Trophoblast cell (in vitro differentiated cells and primary cell): ENCODE measurements around the gene DPP6.

Experiments used
- DNase-seq, 2 donors: peaks; one replicate each; pipeline ENCODE4 v3.0.0-alpha.2; 2016
- H2AFZ ChIP-seq: 2 replicates; pipeline ENCODE4 v1.6.1; 2013; ENCODE audit warnings: low read length, moderate library complexity, mild to moderate bottlenecking; ENCODE audit not compliant: insufficient read depth, poor library complexity
- H2AK5ac ChIP-seq: 2 replicates; pipeline ENCODE4 v1.6.1; 2013; ENCODE audit warnings: mild to moderate bottlenecking, low read length
- H2BK120ac ChIP-seq: 2 replicates; pipeline ENCODE4 v1.6.1; 2013; ENCODE audit warnings: low read length, mild to moderate bottlenecking, moderate library complexity; ENCODE audit not compliant: insufficient read depth, poor library complexity
- H2BK12ac ChIP-seq: 2 replicates; pipeline ENCODE4 v1.6.1; 2013; ENCODE audit warnings: mild to moderate bottlenecking, low read length, moderate library complexity
- H2BK5ac ChIP-seq: 2 replicates; pipeline ENCODE4 v1.6.1; 2013; ENCODE audit warnings: low read length, low read depth, moderate library complexity, mild to moderate bottlenecking; ENCODE audit not compliant: poor library complexity
- H3K14ac ChIP-seq: 2 replicates; pipeline ENCODE4 v1.6.1; 2013; ENCODE audit warnings: mild to moderate bottlenecking, low read length
- H3K18ac ChIP-seq: 2 replicates; pipeline ENCODE4 v1.6.1; 2013; ENCODE audit warnings: mild to moderate bottlenecking, low read length
- H3K23ac ChIP-seq: 2 replicates; pipeline ENCODE4 v1.6.1; 2013; ENCODE audit warnings: low read length
- H3K27ac ChIP-seq: 2 replicates; pipeline ENCODE4 v1.5.1; 2013; ENCODE audit warnings: low read depth, mild to moderate bottlenecking, inconsistent platforms, low read length, moderate library complexity
- H3K27me3 ChIP-seq: 2 replicates; pipeline ENCODE4 v1.6.1; 2013; ENCODE audit warnings: inconsistent platforms, mild to moderate bottlenecking, low read length, moderate library complexity; ENCODE audit not compliant: insufficient read depth
- H3K36me3 ChIP-seq, 2 experiments: 1 replicate in 1 of 2; 2 replicates in 1 of 2; pipeline ENCODE4 v1.6.1; 2013; ENCODE audit warnings: low read length in 2 of 2, mild to moderate bottlenecking in 2 of 2, moderate library complexity in 1 of 2; ENCODE audit not compliant: insufficient read depth in 2 of 2, control insufficient read depth in 1 of 2
- H3K4ac ChIP-seq: 2 replicates; pipeline ENCODE4 v1.6.1; 2013; ENCODE audit warnings: low read depth, mild to moderate bottlenecking, low read length, moderate library complexity
- H3K4me1 ChIP-seq, 2 experiments: 1 replicate in 1 of 2; 2 replicates in 1 of 2; pipeline ENCODE4 v1.6.1; 2013; ENCODE audit warnings: low read length in 2 of 2, mild to moderate bottlenecking in 2 of 2, moderate library complexity in 1 of 2; ENCODE audit not compliant: insufficient read depth in 2 of 2, control insufficient read depth in 1 of 2
- H3K4me2 ChIP-seq: 2 replicates; pipeline ENCODE4 v1.6.1; 2013; ENCODE audit warnings: inconsistent platforms, mild to moderate bottlenecking, low read length, moderate library complexity
- H3K4me3 ChIP-seq: 2 replicates; pipeline ENCODE4 v1.5.1; 2013; ENCODE audit warnings: mild to moderate bottlenecking, low read depth, low read length, inconsistent platforms
- H3K79me1 ChIP-seq: one replicate; pipeline ENCODE4 v1.6.1; 2013; ENCODE audit warnings: low read length
- H3K79me2 ChIP-seq: 2 replicates; pipeline ENCODE4 v1.6.1; 2013; ENCODE audit warnings: low read length, mild to moderate bottlenecking; ENCODE audit not compliant: control insufficient read depth, insufficient read depth, poor library complexity
- H3K9ac ChIP-seq: 2 replicates; pipeline ENCODE4 v1.6.1; 2013; ENCODE audit warnings: mild to moderate bottlenecking, low read length
- H3K9me3 ChIP-seq: 2 replicates; pipeline ENCODE4 v1.6.1; 2013; ENCODE audit warnings: low read depth, mild to moderate bottlenecking, control low read depth, inconsistent platforms, low read length; ENCODE audit not compliant: insufficient read depth
- H4K12ac ChIP-seq: 2 replicates; pipeline ENCODE4 v1.6.1; 2013; ENCODE audit warnings: low read depth, mild to moderate bottlenecking, low read length, moderate library complexity
- H4K8ac ChIP-seq: 2 replicates; pipeline ENCODE4 v1.6.1; 2013; ENCODE audit warnings: low read depth, mild to moderate bottlenecking, low read length, moderate library complexity
- H4K91ac ChIP-seq: one replicate; pipeline ENCODE4 v1.6.1; 2013; ENCODE audit warnings: low read depth, mild to moderate bottlenecking, low read length, moderate library complexity
- WGBS: extraction: QIAGEN DNeasy Blood & Tissue Kit; methylation state at CpG from one replicate; pipeline ENCODE4 v1.1.7; 2013; ENCODE audit warnings: missing lambda C conversion rate; ENCODE audit not compliant: insufficient read length, insufficient coverage; ENCODE audit errors: extremely low coverage; 5-methylcytosine and 5-hydroxymethylcytosine counted together

The DPP6 gene

DNA sequence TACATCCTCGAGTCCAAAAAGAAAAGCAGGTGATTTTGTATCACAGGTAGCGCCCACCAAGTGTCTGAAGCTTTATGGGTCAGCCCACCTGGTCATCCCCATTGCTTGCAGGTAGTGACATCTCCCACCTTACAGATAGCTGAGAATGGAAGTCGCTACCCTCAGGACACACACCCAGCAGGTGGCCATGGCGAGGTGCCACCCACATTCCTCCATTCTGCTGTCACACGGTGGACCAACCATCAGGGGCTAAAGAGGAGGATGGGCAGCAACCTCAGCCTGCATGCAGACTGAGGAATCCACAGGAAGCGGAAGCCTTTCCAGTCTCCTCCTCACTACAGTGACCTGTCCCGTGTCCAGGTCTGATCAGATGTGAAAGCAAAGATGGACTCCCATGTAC, 787.9 kb downstream of the DPP6 start:
- Histone ChIP-seq H3K14ac (no peak overlapping the region), H3K36me3 (no peaks in the 10 kb centered on the region), H3K79me2 (no peaks in the 10 kb centered on the region), H3K4me1 (no peaks in the 10 kb centered on the region), H3K4me3 (no peak overlapping the region), H2BK120ac (no peak overlapping the region), H3K18ac (no peak overlapping the region), H2AFZ (no peak overlapping the region), H2BK5ac (no peak overlapping the region), H4K8ac (no peak overlapping the region), H4K91ac (no peak overlapping the region), H3K9ac (no peak overlapping the region), H3K9me3 (peaks cover 5% of the 10 kb centered on the region), H2BK12ac (no peak overlapping the region), H2AK5ac (no peak overlapping the region), H4K12ac (no peak overlapping the region), H3K4ac (no peak overlapping the region), H3K4me2 (no peak overlapping the region), H3K27me3 (no peaks in the 10 kb centered on the region), H3K79me1 (no peaks in the 10 kb centered on the region), H3K23ac (no peak overlapping the region), H3K27ac (no peak overlapping the region)
- WGBS: no CpG with 5 or more reads among the region's 7 CpGs
- no peak for DNase-seq

- Histone ChIP-seq H3K18ac (no peak overlapping the region), H3K4me2 (no peak overlapping the region), H2AFZ (no peak overlapping the region), H3K9ac (no peak overlapping the region), H2BK12ac (no peak overlapping the region), H4K12ac (no peak overlapping the region), H4K8ac (no peak overlapping the region), H3K79me1 (no peaks in the 10 kb centered on the region), H4K91ac (no peak overlapping the region), H3K4me1 (no peaks in the 10 kb centered on the region), H3K79me2 (no peaks in the 10 kb centered on the region), H3K36me3 (no peaks in the 10 kb centered on the region), H3K4ac (no peak overlapping the region), H3K9me3 (peaks cover 5% of the 10 kb centered on the region), H3K27ac (no peak overlapping the region), H3K27me3 (no peaks in the 10 kb centered on the region), H3K14ac (no peak overlapping the region), H3K4me3 (no peak overlapping the region), H2BK120ac (no peak overlapping the region), H3K23ac (no peak overlapping the region), H2AK5ac (no peak overlapping the region), H2BK5ac (no peak overlapping the region)
- DNase-seq: peak in 1 of 2 donors; percentile 24
- no CpG with 5 or more reads among the region's 18 CpGs for WGBS
These were observed 789.6 kb downstream of the DPP6 start for GRCh38 chr7:154841731-154842331.

DNA sequence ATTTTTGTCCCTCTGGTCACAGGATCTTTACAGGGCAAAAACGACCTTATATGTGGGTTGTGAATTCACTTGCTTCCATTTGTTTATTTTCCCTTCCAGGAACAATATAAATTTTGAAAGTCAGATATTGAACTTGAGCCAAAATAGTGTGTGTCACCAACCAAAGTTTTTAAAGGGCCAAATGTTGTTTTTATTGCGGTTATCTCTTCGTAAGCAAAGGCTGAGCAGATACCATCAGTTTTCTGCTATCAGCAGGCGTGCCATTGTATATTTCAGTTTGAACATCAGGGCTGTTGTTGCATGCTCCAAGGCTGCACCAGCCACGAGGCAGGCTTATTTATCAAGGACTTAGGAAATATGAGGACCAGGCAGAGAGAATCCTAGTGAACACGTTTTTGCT, 790.4 kb downstream of the DPP6 start:
- WGBS: no CpG with 5 or more reads among the region's 6 CpGs
- Histone ChIP-seq H3K36me3 (no peaks in the 10 kb centered on the region), H3K4me1 (no peaks in the 10 kb centered on the region), H2BK12ac (no peak overlapping the region), H3K4me3 (no peak overlapping the region), H3K4me2 (no peak overlapping the region), H3K27ac (no peak overlapping the region), H4K8ac (no peak overlapping the region), H3K23ac (no peak overlapping the region), H3K9me3 (no peaks in the 10 kb centered on the region), H2AFZ (no peak overlapping the region), H2BK5ac (no peak overlapping the region), H3K9ac (no peak overlapping the region), H3K14ac (no peak overlapping the region), H4K12ac (no peak overlapping the region), H4K91ac (no peak overlapping the region), H2BK120ac (no peak overlapping the region), H3K79me1 (no peaks in the 10 kb centered on the region), H2AK5ac (no peak overlapping the region), H3K79me2 (no peaks in the 10 kb centered on the region), H3K4ac (no peak overlapping the region), H3K27me3 (no peaks in the 10 kb centered on the region), H3K18ac (no peak overlapping the region)
- peak; percentile 64 to 83 for DNase-seq

DNA sequence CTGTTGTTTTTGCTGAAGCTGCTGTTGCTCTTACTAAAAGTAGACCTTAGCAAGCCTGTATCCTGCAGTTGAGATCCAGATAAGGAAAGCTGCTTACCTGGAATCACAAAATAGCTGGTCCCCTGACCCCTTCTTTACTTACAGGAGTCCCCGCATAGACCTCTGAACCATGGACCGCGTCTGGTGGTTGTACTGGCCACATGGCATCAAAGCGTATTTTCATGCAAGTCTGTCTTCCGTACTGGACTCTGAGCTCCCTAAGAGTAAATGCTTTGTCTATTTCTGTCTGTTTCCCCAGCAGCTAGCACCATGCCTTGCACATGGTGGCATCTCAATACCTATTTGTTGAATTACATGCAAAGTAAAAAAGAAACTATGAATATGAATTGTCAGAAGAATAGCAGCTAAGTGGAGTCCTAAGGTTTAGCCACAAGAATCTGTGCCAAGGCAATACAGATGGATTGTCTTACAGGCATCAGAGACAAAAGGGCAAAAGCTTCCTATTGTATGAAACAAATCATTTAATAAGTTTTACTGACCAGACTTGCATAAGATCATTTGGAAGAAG, 791.6 kb downstream of the DPP6 start:
- Histone ChIP-seq H3K9ac (no peak overlapping the region), H3K18ac (no peak overlapping the region), H3K4me3 (no peak overlapping the region), H4K8ac (no peak overlapping the region), H3K36me3 (no peaks in the 10 kb centered on the region), H3K23ac (no peak overlapping the region), H3K4ac (no peak overlapping the region), H3K4me2 (no peak overlapping the region), H2AK5ac (no peak overlapping the region), H3K14ac (no peak overlapping the region), H2AFZ (no peak overlapping the region), H3K27ac (no peak overlapping the region), H2BK12ac (no peak overlapping the region), H2BK5ac (no peak overlapping the region), H2BK120ac (no peak overlapping the region), H4K12ac (no peak overlapping the region), H3K79me1 (no peaks in the 10 kb centered on the region), H4K91ac (no peak overlapping the region), H3K79me2 (no peaks in the 10 kb centered on the region), H3K27me3 (no peaks in the 10 kb centered on the region), H3K9me3 (no peaks in the 10 kb centered on the region), H3K4me1 (no peaks in the 10 kb centered on the region)
- WGBS: no CpG with 5 or more reads among the region's 5 CpGs
- no peak for DNase-seq
